ENCODE measurements around the gene JTB.

The JTB gene

GRCh38 chr1:153958961-153959260 lies 18.6 kb downstream of the JTB start:
- peak overlapping the region; percentile 76; the same call in 1 of the 2 replicates for H2AFZ ChIP-seq (ENCODE audit: low read depth)
- no peak overlapping the region for H3K4me3 ChIP-seq (IDR thresholded peaks at IDR 0.05; ENCODE audit: insufficient read depth, low read depth, low read length)
- no peak for TF ChIP-seq CTCF (conservative IDR thresholded peaks at IDR 0.05; ENCODE audit: low read depth, low read length)
- H3K9ac ChIP-seq: no peak overlapping the region
- peaks cover 55% of the 10 kb centered on the region for H3K79me2 ChIP-seq (ENCODE audit: insufficient read depth, low read depth)
- H3K27me3 ChIP-seq (ENCODE audit: insufficient read depth, low read depth): no peaks in the 10 kb centered on the region
- peak overlapping the region; percentile 70; the same call in 1 of the 2 replicates for H3K4me2 ChIP-seq
- no peaks in the 10 kb centered on the region for H3K36me3 ChIP-seq (ENCODE audit: insufficient read depth)
- H3K4me1 ChIP-seq (ENCODE audit: low read depth, poor library complexity, severe bottlenecking): peaks cover 43% of the 10 kb centered on the region
- H4K20me1 ChIP-seq (ENCODE audit: insufficient read depth): 0 out of 2 replicates have a peak, but pooled peaks cover 7% of the 10 kb centered on the region
- no peak overlapping the region for H3K27ac ChIP-seq

- H3K9ac ChIP-seq: peak within 1 kb of the TSS; percentile 55
- no peaks in the 10 kb centered on the region for H3K36me3 ChIP-seq (ENCODE audit: insufficient read depth)
- TF ChIP-seq CTCF (conservative IDR thresholded peaks at IDR 0.05; ENCODE audit: low read depth, low read length): no peak
- H3K79me2 ChIP-seq (ENCODE audit: insufficient read depth, low read depth): peaks cover 56% of the 10 kb centered on the region
- H3K4me3 ChIP-seq (IDR thresholded peaks at IDR 0.05; ENCODE audit: insufficient read depth, low read depth, low read length): peak within 1 kb of the TSS; percentile 99
- H4K20me1 ChIP-seq (ENCODE audit: insufficient read depth): 0 out of 2 replicates have a peak, but pooled peaks cover 7% of the 10 kb centered on the region
- peaks cover 41% of the 10 kb centered on the region for H3K4me1 ChIP-seq (ENCODE audit: low read depth, poor library complexity, severe bottlenecking)
- H2AFZ ChIP-seq (ENCODE audit: low read depth): peak within 1 kb of the TSS; percentile 76
- no peaks in the 10 kb centered on the region for H3K27me3 ChIP-seq (ENCODE audit: insufficient read depth, low read depth)
- peak within 1 kb of the TSS; percentile 70 for H3K4me2 ChIP-seq
- peak within 1 kb of the TSS; percentile 38 for H3K27ac ChIP-seq
These were observed 19.1 kb downstream of the JTB start, which contains the start of gene CRTC2 for GRCh38 chr1:153958111-153958960. Gene CRTC2, minus strand, starts transcription at chr1:153958612. Its CDS starts 115 bp downstream, at chr1:153958497.

GRCh38 chr1:153957744-153958110 lies 19.7 kb downstream of the JTB start:
- peak overlapping the region; percentile 99 for H3K4me3 ChIP-seq (IDR thresholded peaks at IDR 0.05; ENCODE audit: insufficient read depth, low read depth, low read length)
- peaks cover 52% of the 10 kb centered on the region for H3K79me2 ChIP-seq (ENCODE audit: insufficient read depth, low read depth)
- no peak for TF ChIP-seq CTCF (conservative IDR thresholded peaks at IDR 0.05; ENCODE audit: low read depth, low read length)
- H3K27ac ChIP-seq: peak overlapping the region; percentile 38
- H3K27me3 ChIP-seq (ENCODE audit: insufficient read depth, low read depth): no peaks in the 10 kb centered on the region
- H3K4me1 ChIP-seq (ENCODE audit: low read depth, poor library complexity, severe bottlenecking): peaks cover 39% of the 10 kb centered on the region
- peak overlapping the region; percentile 76 for H2AFZ ChIP-seq (ENCODE audit: low read depth)
- 0 out of 2 replicates have a peak, but pooled peaks cover 7% of the 10 kb centered on the region for H4K20me1 ChIP-seq (ENCODE audit: insufficient read depth)
- peak overlapping the region; percentile 70 for H3K4me2 ChIP-seq
- H3K36me3 ChIP-seq (ENCODE audit: insufficient read depth): no peaks in the 10 kb centered on the region; the same call in 1 of the 2 replicates
- peak overlapping the region; percentile 55 for H3K9ac ChIP-seq

- peaks cover 46% of the 10 kb centered on the region for H3K79me2 ChIP-seq (ENCODE audit: insufficient read depth, low read depth)
- no peaks in the 10 kb centered on the region; the same call in 1 of the 2 replicates for H3K36me3 ChIP-seq (ENCODE audit: insufficient read depth)
- peak overlapping the region; percentile 38; the same call in 1 of the 2 replicates for H3K27ac ChIP-seq
- peak overlapping the region; percentile 55; the same call in 1 of the 2 replicates for H3K9ac ChIP-seq
- H3K4me2 ChIP-seq: peak overlapping the region; percentile 70
- H3K4me1 ChIP-seq (ENCODE audit: low read depth, poor library complexity, severe bottlenecking): peaks cover 34% of the 10 kb centered on the region
- H2AFZ ChIP-seq (ENCODE audit: low read depth): peak overlapping the region; percentile 76; the same call in 1 of the 2 replicates
- H4K20me1 ChIP-seq (ENCODE audit: insufficient read depth): 0 out of 2 replicates have a peak, but pooled peaks cover 7% of the 10 kb centered on the region
- H3K4me3 ChIP-seq (IDR thresholded peaks at IDR 0.05; ENCODE audit: insufficient read depth, low read depth, low read length): peak overlapping the region; percentile 99
- no peaks in the 10 kb centered on the region for H3K27me3 ChIP-seq (ENCODE audit: insufficient read depth, low read depth)
- no peak for TF ChIP-seq CTCF (conservative IDR thresholded peaks at IDR 0.05; ENCODE audit: low read depth, low read length)
These were observed 20.3 kb downstream of the JTB start for GRCh38 chr1:153956997-153957715.

All from KMS-11 (cell line).